ENCODE data around the gene CCDC172. TPM values are rescaled to one million over a fixed set of nuclear protein-coding genes. Genes with fewer than 3 reads are reported as not detected.
"Not testable (repeated sequence)": the region's sequence is repeated elsewhere in the genome, so short reads cannot be mapped to it uniquely, and the experiment has no call there.

CCDC172 gene
- polyA plus RNA-seq, 3 donors: not detected

DNA sequence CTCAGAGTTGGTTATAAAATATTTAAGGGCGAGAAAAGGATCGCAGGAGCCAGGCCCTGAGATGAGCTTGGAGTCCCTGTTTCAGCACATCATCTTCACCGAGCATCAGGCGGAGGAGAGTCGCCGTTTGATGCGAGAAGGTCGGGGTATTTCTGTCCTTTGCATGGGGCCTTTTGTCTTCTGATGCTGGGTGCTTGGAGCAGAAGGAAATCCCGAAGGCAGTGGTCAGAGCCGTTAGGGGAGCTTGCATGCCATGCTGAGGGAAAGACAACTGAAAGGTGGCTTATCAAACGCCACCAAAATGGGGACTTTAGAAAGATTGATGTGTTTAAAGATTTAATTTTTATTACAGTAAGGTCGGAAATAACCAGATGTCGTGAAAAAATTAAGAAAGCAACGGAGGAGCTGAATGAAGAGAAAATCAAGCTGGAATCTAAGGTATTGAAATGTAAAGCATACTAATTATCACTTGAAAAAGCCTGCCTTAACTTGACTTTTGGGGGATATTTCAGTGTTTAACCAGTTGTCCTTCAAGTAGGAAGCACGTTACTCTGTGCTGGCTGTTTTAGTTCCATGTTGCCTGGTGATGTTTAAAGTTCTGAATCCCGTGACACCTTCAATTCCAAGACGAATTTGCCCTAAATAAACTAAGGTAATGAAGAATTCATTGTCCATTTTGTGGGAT, 845 bp downstream of the CCDC172 start:
- DNase-seq (ENCODE audit: extremely low read depth in 1 of 11, low read depth in 9 of 11, low spot score in 4 of 11): no peak

DNA sequence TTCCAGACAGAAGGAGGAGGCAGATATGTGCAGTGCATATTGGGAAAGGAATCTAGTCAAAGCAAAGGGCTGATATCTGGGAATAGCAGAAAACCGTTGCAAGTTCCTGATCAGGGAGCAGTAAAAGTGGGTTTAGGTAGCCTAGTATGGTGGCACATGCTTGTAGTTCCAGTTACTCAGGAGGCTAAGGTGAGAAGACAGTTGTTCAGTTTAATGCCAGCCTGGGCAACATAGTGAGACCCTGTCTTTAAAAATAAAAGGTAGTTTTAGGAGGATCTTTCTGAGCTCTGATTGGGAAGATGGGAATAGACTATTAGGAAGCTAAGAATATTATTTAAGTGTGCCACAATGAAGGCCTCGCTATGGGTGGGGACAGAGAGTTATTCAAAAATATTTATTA, 1.7 kb downstream of the CCDC172 start:
- no peak for DNase-seq (ENCODE audit: extremely low read depth in 1 of 11, low read depth in 9 of 11, low spot score in 4 of 11)

GRCh38 chr10:116329153-116329552, 4.9 kb downstream of the CCDC172 start:
- DNase-seq (ENCODE audit: extremely low read depth in 1 of 11, low read depth in 9 of 11, low spot score in 4 of 11): no peak

DNA sequence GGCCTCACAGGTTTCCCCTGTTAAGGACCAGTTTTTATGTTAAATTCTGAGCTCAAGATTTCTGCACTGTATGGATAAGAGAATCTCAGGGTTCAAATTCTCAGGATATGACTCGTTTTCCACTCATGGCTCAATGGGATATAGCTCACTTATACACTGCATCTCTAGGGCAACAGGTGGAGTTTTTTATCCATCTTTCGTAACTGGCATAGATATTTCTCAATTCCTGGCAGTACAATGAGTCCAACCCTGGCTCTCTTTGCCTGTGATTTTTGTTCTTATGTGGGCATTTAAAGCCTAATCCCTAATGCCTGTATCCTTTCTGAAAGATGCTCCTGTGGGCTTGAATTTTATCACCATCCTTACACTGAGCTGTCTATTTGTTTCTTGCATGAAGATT, 7.6 kb downstream of the CCDC172 start:
- DNase-seq (ENCODE audit: extremely low read depth in 1 of 11, low read depth in 9 of 11, low spot score in 4 of 11): no peak

DNA sequence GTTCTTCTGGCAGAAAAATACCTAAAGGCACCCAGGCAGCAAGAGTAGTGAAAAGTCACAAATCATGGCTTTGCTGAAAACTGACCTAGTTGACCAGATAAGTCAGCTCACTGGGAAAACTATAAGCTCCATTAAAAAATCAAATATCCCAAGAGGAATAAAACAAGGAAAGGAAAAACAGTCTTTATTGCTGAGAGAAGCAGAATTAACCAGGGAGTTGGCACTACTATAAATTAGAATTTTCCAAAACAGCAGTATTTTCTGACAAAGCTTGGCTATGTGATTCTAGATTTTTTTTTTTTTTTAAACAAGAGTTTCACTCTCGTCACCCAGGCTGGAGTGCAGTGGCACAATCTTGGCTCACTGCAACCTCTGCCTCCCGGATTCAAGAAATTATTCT, 12.6 kb downstream of the CCDC172 start:
- no peak for DNase-seq (ENCODE audit: extremely low read depth in 1 of 11, low read depth in 9 of 11, low spot score in 4 of 11)

DNA sequence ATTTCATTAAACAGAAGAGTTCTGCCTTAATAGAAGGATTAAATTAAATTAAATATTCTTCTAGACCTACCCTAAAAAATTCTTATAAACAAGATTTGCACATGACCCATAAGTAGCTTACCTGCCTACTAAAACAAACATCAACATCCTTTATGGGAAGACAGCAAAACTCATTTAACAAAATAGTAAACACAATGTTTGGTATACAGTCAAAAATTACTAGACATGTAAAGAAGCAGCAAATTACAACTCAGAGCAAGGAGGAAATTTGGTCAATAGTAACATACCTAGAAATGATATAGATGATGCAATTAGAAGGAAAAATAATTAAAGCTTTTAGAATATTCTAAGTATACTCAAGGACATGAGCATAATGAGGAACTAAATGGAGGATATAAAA, 27.9 kb downstream of the CCDC172 start:
- DNase-seq (ENCODE audit: extremely low read depth in 1 of 11, low read depth in 9 of 11, low spot score in 4 of 11): no peak

GRCh38 chr10:116353817-116354216, 29.6 kb downstream of the CCDC172 start:
- DNase-seq (ENCODE audit: extremely low read depth in 1 of 11, low read depth in 9 of 11, low spot score in 4 of 11): no peak

DNA sequence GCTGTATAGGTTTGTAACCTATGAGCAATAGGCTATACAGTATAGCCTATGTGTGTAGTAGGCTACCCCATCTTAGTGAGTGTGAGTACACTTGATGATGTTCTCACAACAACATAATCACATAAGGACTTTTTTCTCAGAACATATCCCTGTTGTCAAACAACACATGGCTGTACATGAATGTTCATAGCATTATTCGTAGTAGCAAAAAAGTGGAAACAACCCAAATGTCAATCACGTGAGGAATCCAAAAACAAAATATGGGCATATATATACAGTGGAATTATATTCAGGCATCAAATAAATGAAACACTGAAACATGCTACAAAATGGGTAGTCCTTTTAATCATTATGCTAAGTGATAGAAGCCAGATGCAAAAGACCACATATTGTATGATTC, 31.1 kb downstream of the CCDC172 start:
- no peak for DNase-seq (ENCODE audit: extremely low read depth in 1 of 11, low read depth in 9 of 11, low spot score in 4 of 11)

- no peak for DNase-seq (ENCODE audit: extremely low read depth in 1 of 11, low read depth in 9 of 11, low spot score in 4 of 11)
Observed at GRCh38 chr10:116356833-116357232, 32.6 kb downstream of the CCDC172 start.

GRCh38 chr10:116364868-116365267, 40.6 kb downstream of the CCDC172 start:
- no peak for DNase-seq (ENCODE audit: extremely low read depth in 1 of 11, low read depth in 9 of 11, low spot score in 4 of 11)

DNA sequence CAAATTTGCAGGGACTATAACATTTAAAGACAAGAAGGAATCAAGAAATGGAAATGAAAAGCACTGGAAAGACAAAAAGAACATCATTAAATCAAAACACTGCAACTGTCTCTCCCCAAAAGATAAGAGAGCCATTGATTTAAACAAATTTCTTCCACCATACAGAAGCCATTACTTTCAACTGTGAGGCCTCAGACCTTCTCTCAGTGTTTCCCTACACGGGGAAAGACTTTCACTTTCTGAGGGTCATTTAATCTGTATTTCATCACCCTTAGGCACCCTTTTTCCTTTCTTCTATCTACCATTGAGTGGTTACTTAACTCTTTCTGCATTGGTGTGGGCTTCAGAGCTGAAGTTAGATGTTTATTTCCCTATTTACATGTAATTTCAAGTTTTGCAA, 47.5 kb downstream of the CCDC172 start:
- DNase-seq (ENCODE audit: extremely low read depth in 1 of 11, low read depth in 9 of 11, low spot score in 4 of 11): no peak

GRCh38 chr10:116382290-116382689, 58.0 kb downstream of the CCDC172 start:
- DNase-seq (ENCODE audit: extremely low read depth in 1 of 11, low read depth in 9 of 11, low spot score in 4 of 11): no peak

DNA sequence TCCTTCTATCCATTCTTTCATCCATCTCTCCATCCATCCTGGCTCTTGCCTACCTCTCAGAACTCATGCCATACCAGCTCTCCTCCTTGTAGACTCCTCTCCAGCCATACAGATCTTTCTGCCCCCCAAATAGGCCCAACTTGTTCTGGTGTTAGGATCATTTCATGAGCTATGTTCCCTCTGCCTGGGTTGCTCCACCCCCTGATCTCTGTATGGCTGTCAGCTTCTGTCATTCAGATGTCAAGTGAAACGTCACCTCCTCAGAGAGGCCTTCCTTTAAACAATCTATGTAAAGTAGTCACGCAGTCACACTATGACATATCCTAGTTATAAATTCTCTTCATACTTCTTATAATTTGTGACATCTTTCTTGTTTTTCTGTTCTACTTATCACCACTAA, 61.1 kb downstream of the CCDC172 start:
- DNase-seq (ENCODE audit: extremely low read depth in 1 of 11, low read depth in 9 of 11, low spot score in 4 of 11): no peak

GRCh38 chr10:116385994-116386809, 62.0 kb downstream of the CCDC172 start:
- DNase-seq (ENCODE audit: extremely low read depth in 1 of 11, low read depth in 9 of 11, low spot score in 4 of 11): peak; percentile 10 to 46 (median 26)

- not testable (repeated sequence) for DNase-seq (ENCODE audit: extremely low read depth in 1 of 11, low read depth in 9 of 11, low spot score in 4 of 11)
Observed at GRCh38 chr10:116393246-116393831, 69.1 kb downstream of the CCDC172 start.

DNA sequence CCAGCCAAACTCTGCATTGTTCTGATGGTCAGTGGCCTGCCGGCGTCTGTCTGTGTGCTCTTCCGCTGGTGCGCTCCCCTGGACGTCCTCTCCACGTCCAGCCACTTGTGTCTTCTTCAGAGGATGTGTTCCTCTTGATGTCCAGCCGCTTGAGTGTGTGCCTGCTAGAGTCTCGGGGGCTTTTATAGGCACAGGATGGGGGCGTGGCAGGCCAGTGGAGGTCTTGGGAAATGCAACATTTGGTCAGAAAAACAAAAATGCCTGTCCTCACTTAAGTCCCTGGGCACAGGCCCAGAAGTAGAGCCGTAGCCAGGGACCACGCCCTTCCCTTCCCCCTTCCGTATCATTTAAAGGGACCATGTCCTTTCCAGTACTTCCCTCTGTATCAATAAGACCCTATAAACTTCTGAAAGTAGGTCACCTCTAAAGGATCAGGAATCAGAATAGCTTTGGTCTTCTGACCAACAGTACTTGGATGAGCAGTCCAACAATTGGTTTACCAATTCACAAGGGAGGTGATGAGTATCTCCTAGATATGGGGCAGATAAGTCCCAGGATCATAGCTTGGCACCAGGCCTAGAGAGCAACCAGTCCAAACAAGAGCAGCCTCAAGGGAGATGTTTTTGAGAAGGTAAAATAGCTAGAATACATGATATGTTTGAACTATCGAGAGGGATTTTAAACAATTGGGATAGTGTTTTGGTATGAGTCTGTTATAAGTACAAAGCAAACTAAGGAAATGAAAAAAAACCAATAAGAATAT, 71.2 kb downstream of the CCDC172 start:
- DNase-seq (ENCODE audit: extremely low read depth in 1 of 11, low read depth in 9 of 11, low spot score in 4 of 11): no peak

- no peak for DNase-seq (ENCODE audit: extremely low read depth in 1 of 11, low read depth in 9 of 11, low spot score in 4 of 11)
Observed at GRCh38 chr10:116398224-116398623, 74.0 kb downstream of the CCDC172 start.

- no peak for DNase-seq (ENCODE audit: extremely low read depth in 1 of 11, low read depth in 9 of 11, low spot score in 4 of 11)
Observed at GRCh38 chr10:116402858-116403257, 78.6 kb downstream of the CCDC172 start.

DNA sequence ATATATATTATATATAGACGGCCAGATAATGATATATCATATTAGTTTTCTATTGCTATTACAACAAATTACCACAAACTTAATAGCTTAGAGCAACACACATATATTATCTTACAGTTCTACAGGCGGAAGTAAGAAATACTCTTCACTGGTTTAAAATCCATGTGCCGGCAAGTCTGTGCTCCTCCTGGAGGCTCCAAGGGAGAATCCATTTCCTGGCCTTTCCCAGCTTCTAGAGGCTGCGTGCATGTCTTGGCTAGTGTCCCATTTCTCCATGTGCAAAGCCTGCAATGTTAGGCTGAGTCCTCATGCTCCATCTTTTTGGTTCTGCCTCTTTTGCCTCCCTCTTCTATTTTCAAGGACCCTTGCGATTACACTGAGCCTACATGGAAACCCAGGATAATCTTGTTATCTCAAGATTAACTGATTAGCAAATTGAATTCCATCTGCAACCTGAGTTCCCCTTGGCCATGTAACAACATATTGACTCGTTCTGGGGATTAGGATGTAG, 79.5 kb downstream of the CCDC172 start:
- DNase-seq (ENCODE audit: extremely low read depth in 1 of 11, low read depth in 9 of 11, low spot score in 4 of 11): no peak

All from renal cortex interstitium (tissue), 11 donors.